GM12892 (cell line): ENCODE data around the gene MYO18B.

Experiments
- POLR2A ChIP-seq: IDR thresholded peaks from 2 replicates; pipeline ENCODE4 v1.6.1; 2011; ENCODE audit warnings: low read depth, low read length, control low read depth
- TAF1 ChIP-seq: IDR thresholded peaks from 2 replicates; pipeline ENCODE4 v1.6.1; 2011; ENCODE audit warnings: low read depth, mild to moderate bottlenecking, control low read depth, low read length, borderline replicate concordance

GRCh38 chr22:25827415-25827814 lies 85.4 kb downstream of the MYO18B start:
- TF ChIP-seq POLR2A, result no peak
- TF ChIP-seq TAF1, result no peak
